Astrocyte of the cerebellum (primary cell): ENCODE data around the gene GEMIN5.

ENCODE experiments used
- DNase-seq: peaks from one replicate; pipeline ENCODE4 v3.0.0-alpha.2; 2011; ENCODE audit warnings: low read depth
- H3K4me3 ChIP-seq: 2 replicates; pipeline ENCODE4 v1.5.1; 2011; ENCODE audit warnings: mild to moderate bottlenecking, low read depth, low read length, moderate library complexity
- in situ Hi-C: cut with HindIII; loops from 2 replicates; pipeline ENCODE4 v1.10.0; 2017; ENCODE audit warnings: low sequenced_read_pairs
- TF ChIP-seq, protein P1 (sequence below): IDR thresholded peaks from 2 replicates; pipeline ENCODE4 v1.5.1; 2012; ENCODE audit warnings: low read length, low read depth, moderate library complexity, mild to moderate bottlenecking; ENCODE audit errors: missing control alignments

Gene GEMIN5

DNA sequence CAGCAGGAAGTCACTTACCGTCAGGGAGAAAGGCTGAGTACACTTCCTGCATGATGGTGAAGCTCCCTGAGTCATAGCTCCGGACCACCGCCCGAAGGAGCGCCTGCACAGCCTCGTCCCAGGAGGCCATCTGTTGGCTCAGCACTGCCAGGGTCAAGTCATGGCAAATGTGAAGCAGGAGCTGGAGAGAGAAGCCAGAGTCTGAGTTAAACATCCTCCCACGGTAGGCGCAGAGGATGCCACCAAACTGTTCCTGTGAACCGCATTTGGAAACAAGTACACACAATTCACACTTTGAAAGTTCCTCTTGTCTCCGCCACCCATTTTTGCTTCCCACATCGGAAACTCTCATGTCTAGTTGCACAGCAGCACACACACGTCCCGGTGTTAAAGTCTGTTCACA lies 45.6 kb downstream of the GEMIN5 start:
- TF ChIP-seq, protein P1, sequence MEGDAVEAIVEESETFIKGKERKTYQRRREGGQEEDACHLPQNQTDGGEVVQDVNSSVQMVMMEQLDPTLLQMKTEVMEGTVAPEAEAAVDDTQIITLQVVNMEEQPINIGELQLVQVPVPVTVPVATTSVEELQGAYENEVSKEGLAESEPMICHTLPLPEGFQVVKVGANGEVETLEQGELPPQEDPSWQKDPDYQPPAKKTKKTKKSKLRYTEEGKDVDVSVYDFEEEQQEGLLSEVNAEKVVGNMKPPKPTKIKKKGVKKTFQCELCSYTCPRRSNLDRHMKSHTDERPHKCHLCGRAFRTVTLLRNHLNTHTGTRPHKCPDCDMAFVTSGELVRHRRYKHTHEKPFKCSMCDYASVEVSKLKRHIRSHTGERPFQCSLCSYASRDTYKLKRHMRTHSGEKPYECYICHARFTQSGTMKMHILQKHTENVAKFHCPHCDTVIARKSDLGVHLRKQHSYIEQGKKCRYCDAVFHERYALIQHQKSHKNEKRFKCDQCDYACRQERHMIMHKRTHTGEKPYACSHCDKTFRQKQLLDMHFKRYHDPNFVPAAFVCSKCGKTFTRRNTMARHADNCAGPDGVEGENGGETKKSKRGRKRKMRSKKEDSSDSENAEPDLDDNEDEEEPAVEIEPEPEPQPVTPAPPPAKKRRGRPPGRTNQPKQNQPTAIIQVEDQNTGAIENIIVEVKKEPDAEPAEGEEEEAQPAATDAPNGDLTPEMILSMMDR: no peak
- H3K4me3 ChIP-seq: no peak overlapping the region
- in situ Hi-C loops: no loop called here

DNA sequence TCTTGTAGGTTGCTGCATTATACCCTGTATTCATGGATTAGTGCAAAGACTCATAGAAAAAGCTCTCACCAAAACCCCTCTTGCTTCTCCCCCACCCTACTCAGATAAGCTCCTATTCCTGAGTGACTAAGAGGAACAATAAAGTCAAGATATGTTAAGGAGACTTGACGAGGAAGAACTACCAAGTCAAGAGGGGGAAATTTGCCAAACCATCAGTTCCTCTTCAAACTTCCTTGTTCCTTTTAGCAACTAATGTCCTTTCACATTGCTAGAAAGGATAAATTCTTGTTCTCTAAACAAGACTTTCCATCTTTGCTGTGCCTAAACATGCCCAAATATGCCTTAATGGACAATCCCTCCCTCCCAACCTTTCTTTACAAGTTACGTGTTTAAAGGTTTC lies 52.6 kb downstream of the GEMIN5 start:
- DNase-seq: no peak
- TF ChIP-seq, protein P1: no peak
- in situ Hi-C loops: no loop called here
- H3K4me3 ChIP-seq: no peak overlapping the region

More for the DNA sequence above, 45.6 kb downstream of the GEMIN5 start:
- DNase-seq: no peak

DNA sequence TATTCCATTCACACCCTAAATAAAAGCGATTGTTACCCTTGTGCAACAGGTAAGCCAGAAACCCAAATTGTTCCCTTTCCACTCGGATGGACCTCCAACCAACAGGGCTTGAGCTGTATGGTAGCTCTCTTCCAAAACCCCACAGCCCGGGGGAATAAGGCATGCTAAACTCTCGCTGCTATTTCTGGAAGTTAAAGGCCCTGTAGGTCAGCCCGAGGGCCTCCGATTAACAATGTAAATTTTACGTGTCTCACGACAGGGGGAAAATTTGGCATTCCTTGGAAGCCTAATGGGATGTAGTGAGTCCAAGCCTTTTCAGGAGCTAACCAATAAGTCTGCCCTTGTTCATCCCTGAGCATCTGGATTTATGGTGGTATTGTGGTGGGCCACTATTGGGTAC lies 53.6 kb downstream of the GEMIN5 start:
- in situ Hi-C loops: no loop called here
- no peak for DNase-seq
- H3K4me3 ChIP-seq: no peak overlapping the region
- TF ChIP-seq, protein P1: no peak

DNA sequence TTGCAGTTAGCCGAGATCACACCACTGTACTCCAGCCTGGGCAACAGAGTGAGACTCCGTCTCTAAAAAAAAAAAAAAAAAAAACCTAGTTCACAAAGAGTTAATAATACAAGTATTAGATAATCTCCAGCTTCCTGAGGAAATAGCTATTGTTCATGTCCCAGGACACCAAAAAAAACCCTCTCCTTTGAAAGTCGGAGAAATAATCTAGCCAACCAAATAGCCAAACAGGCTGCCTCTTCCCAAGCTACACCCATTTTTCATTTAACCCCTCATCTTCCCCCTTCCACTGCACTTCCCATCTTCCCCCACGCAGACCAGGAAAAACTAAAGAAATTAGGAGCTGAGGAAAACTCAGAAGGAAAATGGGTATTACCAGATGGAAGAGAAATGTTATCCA lies 56.0 kb downstream of the GEMIN5 start:
- in situ Hi-C loops: no loop called here
- DNase-seq: no peak
- TF ChIP-seq, protein P1: no peak
- no peak overlapping the region for H3K4me3 ChIP-seq

DNA sequence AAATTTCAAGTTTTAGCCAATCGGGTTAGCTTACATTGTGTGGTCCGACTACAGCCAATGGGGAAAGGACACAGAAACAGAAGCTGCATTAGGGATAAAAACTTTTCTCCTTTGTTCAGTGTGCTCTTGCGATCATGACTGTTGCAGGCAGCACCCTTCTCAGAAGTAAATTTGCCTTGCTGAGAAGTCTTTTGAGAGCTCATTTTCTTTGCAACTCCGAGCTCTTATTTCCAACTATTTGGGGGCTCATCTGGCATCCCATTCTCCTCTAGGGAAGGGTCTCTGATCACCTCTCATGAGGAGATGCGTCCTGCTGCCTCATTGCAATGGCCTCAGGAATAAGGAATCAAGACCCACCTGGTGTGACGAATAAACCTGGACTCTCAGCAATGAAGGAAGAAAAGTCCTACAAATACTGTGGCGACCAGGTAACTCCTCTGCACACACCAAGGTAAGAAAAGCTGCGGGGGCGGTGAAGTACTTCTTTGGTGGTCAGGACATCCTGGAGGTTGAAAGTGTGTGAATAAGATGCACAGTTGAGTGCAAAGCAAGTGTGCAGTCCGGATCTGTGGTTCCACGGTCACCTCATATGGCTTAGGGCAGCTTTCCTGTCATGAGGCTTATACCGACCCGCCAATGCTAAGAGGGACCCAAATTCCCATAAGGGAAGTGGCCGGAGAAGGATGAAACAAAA lies 59.2 kb downstream of the GEMIN5 start:
- in situ Hi-C loops: no loop called here
- no peak overlapping the region for H3K4me3 ChIP-seq
- no peak for DNase-seq
- TF ChIP-seq, protein P1: no peak

DNA sequence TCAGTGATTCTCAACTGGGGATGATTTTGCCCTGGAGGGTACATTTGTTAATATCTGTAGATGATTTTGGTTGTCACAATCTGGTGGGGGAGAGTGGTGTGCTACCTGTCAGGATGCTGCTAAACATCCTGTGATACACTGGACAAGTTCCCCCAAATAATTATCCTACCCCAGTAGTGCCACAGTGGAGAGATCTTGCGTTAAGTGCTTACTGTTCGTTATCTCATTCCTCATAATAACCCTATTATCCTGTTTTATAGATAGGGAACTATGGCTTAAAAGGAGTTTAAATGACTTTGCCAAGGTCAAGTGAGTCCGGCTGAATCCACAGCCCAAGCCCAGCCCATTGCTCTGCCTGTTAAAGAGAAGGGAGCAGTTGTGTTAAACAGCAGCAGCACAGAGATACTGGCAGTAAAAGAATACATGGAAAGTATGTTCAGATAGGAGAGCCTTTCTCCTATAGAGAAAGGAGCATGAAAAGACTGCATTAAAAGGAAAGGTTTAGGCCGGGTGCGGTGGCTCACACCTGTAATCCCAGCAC lies 64.2 kb downstream of the GEMIN5 start:
- TF ChIP-seq, protein P1: no peak
- in situ Hi-C loops: no loop called here
- no peak overlapping the region for H3K4me3 ChIP-seq
- DNase-seq: no peak
